ENCODE data around the gene TSHR.
"Not testable (repeated sequence)": the region's sequence is repeated elsewhere in the genome, so short reads cannot be mapped to it uniquely, and the experiment has no call there.

The TSHR gene

GRCh38 chr14:81051547-81051946, 96.1 kb downstream of the TSHR start:
- TF ChIP-seq TAF1 (IDR thresholded peaks at IDR 0.05; ENCODE audit: borderline replicate concordance, low read depth, low read length): no peak
- no peak for TF ChIP-seq POLR2A (IDR thresholded peaks at IDR 0.05; ENCODE audit: low read depth, low read length)
- no peak for TF ChIP-seq POLR2AphosphoS5 (IDR thresholded peaks at IDR 0.05; ENCODE audit: low read depth, low read length)
- FAIRE-seq: no peak
- no peak for DNase-seq (ENCODE audit: insufficient read length)

- not testable (repeated sequence) for FAIRE-seq; DNase-seq (ENCODE audit: insufficient read length)
Measured at GRCh38 chr14:81054057-81054456, 98.6 kb downstream of the TSHR start.

- TF ChIP-seq POLR2AphosphoS5 (IDR thresholded peaks at IDR 0.05; ENCODE audit: low read depth, low read length): no peak
- no peak for TF ChIP-seq POLR2A (IDR thresholded peaks at IDR 0.05; ENCODE audit: low read depth, low read length)
- TF ChIP-seq TAF1 (IDR thresholded peaks at IDR 0.05; ENCODE audit: borderline replicate concordance, low read depth, low read length): no peak
- FAIRE-seq (no peak), DNase-seq (ENCODE audit: insufficient read length) (no peak)
Measured at GRCh38 chr14:81055971-81056370, 100.5 kb downstream of the TSHR start.

GRCh38 chr14:81062380-81062779, 107.0 kb downstream of the TSHR start:
- DNase-seq (ENCODE audit: insufficient read length) (no peak), FAIRE-seq (no peak)
- TF ChIP-seq POLR2AphosphoS5 (IDR thresholded peaks at IDR 0.05; ENCODE audit: low read depth, low read length) (no peak), POLR2A (IDR thresholded peaks at IDR 0.05; ENCODE audit: low read depth, low read length) (no peak), TAF1 (IDR thresholded peaks at IDR 0.05; ENCODE audit: borderline replicate concordance, low read depth, low read length) (no peak)

GRCh38 chr14:81062816-81063215, 107.4 kb downstream of the TSHR start:
- DNase-seq (ENCODE audit: insufficient read length): no peak

GRCh38 chr14:81066672-81067071, 111.3 kb downstream of the TSHR start:
- TF ChIP-seq POLR2AphosphoS5 (IDR thresholded peaks at IDR 0.05; ENCODE audit: low read depth, low read length) (no peak), TAF1 (IDR thresholded peaks at IDR 0.05; ENCODE audit: borderline replicate concordance, low read depth, low read length) (no peak), POLR2A (IDR thresholded peaks at IDR 0.05; ENCODE audit: low read depth, low read length) (no peak)
- FAIRE-seq (no peak), DNase-seq (ENCODE audit: insufficient read length) (no peak)

More at GRCh38 chr14:81062816-81063215, 107.4 kb downstream of the TSHR start:
- TF ChIP-seq TAF1 (IDR thresholded peaks at IDR 0.05; ENCODE audit: borderline replicate concordance, low read depth, low read length): no peak
- no peak for FAIRE-seq

GRCh38 chr14:81067156-81067555, 111.7 kb downstream of the TSHR start:
- no peak for TF ChIP-seq POLR2A (IDR thresholded peaks at IDR 0.05; ENCODE audit: low read depth, low read length)
- TF ChIP-seq TAF1 (IDR thresholded peaks at IDR 0.05; ENCODE audit: borderline replicate concordance, low read depth, low read length): no peak
- no peak for TF ChIP-seq POLR2AphosphoS5 (IDR thresholded peaks at IDR 0.05; ENCODE audit: low read depth, low read length)
- DNase-seq (ENCODE audit: insufficient read length): no peak
- FAIRE-seq: no peak

- no peak for FAIRE-seq
- TF ChIP-seq POLR2A (IDR thresholded peaks at IDR 0.05; ENCODE audit: low read depth, low read length): no peak
- TF ChIP-seq TAF1 (IDR thresholded peaks at IDR 0.05; ENCODE audit: borderline replicate concordance, low read depth, low read length): no peak
- TF ChIP-seq POLR2AphosphoS5 (IDR thresholded peaks at IDR 0.05; ENCODE audit: low read depth, low read length): no peak
- no peak for DNase-seq (ENCODE audit: insufficient read length)
Measured at GRCh38 chr14:81068176-81068782, 112.9 kb downstream of the TSHR start.

- TF ChIP-seq POLR2AphosphoS5 (IDR thresholded peaks at IDR 0.05; ENCODE audit: low read depth, low read length): no peak
- TF ChIP-seq POLR2A (IDR thresholded peaks at IDR 0.05; ENCODE audit: low read depth, low read length): no peak
- no peak for TF ChIP-seq TAF1 (IDR thresholded peaks at IDR 0.05; ENCODE audit: borderline replicate concordance, low read depth, low read length)
- no peak for FAIRE-seq
- DNase-seq (ENCODE audit: insufficient read length): no peak
Measured at GRCh38 chr14:81070511-81070910, 115.1 kb downstream of the TSHR start.

GRCh38 chr14:81085596-81085995, 130.2 kb downstream of the TSHR start:
- DNase-seq (ENCODE audit: insufficient read length) (no peak), FAIRE-seq (no peak)
- TF ChIP-seq POLR2A (IDR thresholded peaks at IDR 0.05; ENCODE audit: low read depth, low read length): no peak

GRCh38 chr14:81087230-81087629, 131.8 kb downstream of the TSHR start:
- no peak for TF ChIP-seq TAF1 (IDR thresholded peaks at IDR 0.05; ENCODE audit: borderline replicate concordance, low read depth, low read length)
- TF ChIP-seq POLR2AphosphoS5 (IDR thresholded peaks at IDR 0.05; ENCODE audit: low read depth, low read length): no peak
- no peak for TF ChIP-seq POLR2A (IDR thresholded peaks at IDR 0.05; ENCODE audit: low read depth, low read length)
- DNase-seq (ENCODE audit: insufficient read length) (no peak), FAIRE-seq (no peak)

- TF ChIP-seq POLR2A (IDR thresholded peaks at IDR 0.05; ENCODE audit: low read depth, low read length) (no peak), POLR2AphosphoS5 (IDR thresholded peaks at IDR 0.05; ENCODE audit: low read depth, low read length) (no peak), TAF1 (IDR thresholded peaks at IDR 0.05; ENCODE audit: borderline replicate concordance, low read depth, low read length) (no peak)
- no peak for DNase-seq (ENCODE audit: insufficient read length)
- no peak for FAIRE-seq
Measured at GRCh38 chr14:81091139-81091538, 135.7 kb downstream of the TSHR start.

GRCh38 chr14:81091660-81092059, 136.2 kb downstream of the TSHR start:
- DNase-seq (ENCODE audit: insufficient read length): no peak
- no peak for FAIRE-seq
- TF ChIP-seq POLR2AphosphoS5 (IDR thresholded peaks at IDR 0.05; ENCODE audit: low read depth, low read length) (no peak), TAF1 (IDR thresholded peaks at IDR 0.05; ENCODE audit: borderline replicate concordance, low read depth, low read length) (no peak), POLR2A (IDR thresholded peaks at IDR 0.05; ENCODE audit: low read depth, low read length) (no peak)
